K562 (cell line): ENCODE data around the gene ROPN1L. TPM values are rescaled to one million over a fixed set of nuclear protein-coding genes. Genes with fewer than 3 reads are reported as not detected.

Source experiments
- ATAC-seq: fragments of 200-7000 bp; cut with Tn5 transposase; 3 replicates; pipeline ENCODE4 v1.9.1; 2020; ENCODE audit warnings: moderate library complexity
- BruUV-seq: library from RNA; stranded (reverse); fragments of 400-500 nt; replicated peaks from 2 replicates; lab custom pipeline; 2021; lab: Mats Ljungman, UMichigan
- CTCF ChIA-PET: fragments of 300-600 bp; formaldehyde crosslinking; extraction: SDS; loops from one replicate; lab custom pipeline; 2021; ENCODE audit warnings: low intra/inter-chr PET ratio; lab: Yijun Ruan, JAX
- POLR2A ChIA-PET: fragments of 300-600, 350-650 bp; sonication (Branson Sonifier 250); formaldehyde crosslinking; extraction: SDS; loops from one replicate; lab custom pipeline; 2021; ENCODE audit warnings: antibody characterized with exemption, inconsistent platforms; lab: Yijun Ruan, JAX
- DNase-seq, 4 experiments: peaks; one replicate each; pipeline versions ENCODE4 v3.0.0 to v3.0.0-alpha.2; 2011 to 2018; ENCODE audit warnings: low spot score in 3 of 4, mixed read lengths in 3 of 4; ENCODE audit errors: extremely low read depth in 1 of 4
- FAIRE-seq: peaks from 2 replicates; lab custom pipeline; 2011; peaks lifted over from hg19 to GRCh38; lab: Jason Lieb, UNC
- H2AFZ ChIP-seq: 2 replicates; pipeline ENCODE4 v1.6.0; 2011; ENCODE audit warnings: low read depth, low read length, control low read depth, inconsistent platforms
- H3K27ac ChIP-seq: fragments of 200-600 bp; 3 replicates; pipeline ENCODE4 v1.8.0; 2011; ENCODE audit warnings: low read depth, mild to moderate bottlenecking, control low read depth, inconsistent platforms, low read length, moderate library complexity, mixed read lengths; ENCODE audit errors: extremely low read depth
- H3K27me3 ChIP-seq, 2 experiments: fragments of 300-600 bp in 1 of 2; 2 replicates in 1 of 2; 3 replicates in 1 of 2; pipeline versions ENCODE4 v1.6.0 to v1.8.0; 2011; ENCODE audit warnings: inconsistent platforms in 2 of 2, low read length in 2 of 2, mild to moderate bottlenecking in 1 of 2, mixed read lengths in 1 of 2, moderate library complexity in 1 of 2; ENCODE audit not compliant: control insufficient read depth in 2 of 2, insufficient read depth in 2 of 2
- H3K36me3 ChIP-seq: fragments of 300-600 bp; 3 replicates; pipeline ENCODE4 v1.8.0; 2011; ENCODE audit warnings: mild to moderate bottlenecking, low read length, inconsistent platforms; ENCODE audit not compliant: control insufficient read depth, insufficient read depth
- H3K4me1 ChIP-seq, 2 experiments: fragments of 200-600 bp in 1 of 2; replicated peaks in 1 of 2; 2 replicates in 1 of 2; 3 replicates in 1 of 2; pipeline versions ENCODE4 v1.5.1 to v1.8.0; 2011; ENCODE audit warnings: inconsistent platforms in 2 of 2, low read length in 2 of 2, mild to moderate bottlenecking in 1 of 2, mixed read lengths in 1 of 2, moderate library complexity in 1 of 2; ENCODE audit not compliant: control insufficient read depth in 2 of 2, insufficient read depth in 2 of 2
- H3K4me2 ChIP-seq: 2 replicates; pipeline ENCODE4 v1.6.1; 2011; ENCODE audit warnings: low read length, control low read depth, inconsistent platforms, mixed read lengths; ENCODE audit not compliant: insufficient read depth
- H3K4me3 ChIP-seq: fragments of 200-600 bp; sonication (generic), shearing (Covaris generic); 2 replicates; pipeline ENCODE4 v1.5.1; 2016; ENCODE audit warnings: control low read depth, inconsistent platforms
- H3K79me2 ChIP-seq: fragments of 200-600 bp; 3 replicates; pipeline ENCODE4 v1.8.0; 2011; ENCODE audit warnings: low read length, inconsistent platforms; ENCODE audit not compliant: control insufficient read depth, insufficient read depth
- H3K9ac ChIP-seq, 2 experiments: 2 replicates each; pipeline versions ENCODE4 v1.6.0 to v1.6.1; 2011; ENCODE audit warnings: low read depth in 2 of 2, low read length in 2 of 2, control low read depth in 1 of 2, inconsistent platforms in 1 of 2, mild to moderate bottlenecking in 1 of 2, mixed read lengths in 1 of 2; ENCODE audit not compliant: insufficient read depth in 1 of 2
- H3K9me1 ChIP-seq: one replicate; pipeline ENCODE4 v1.6.0; 2011; ENCODE audit warnings: inconsistent platforms, mild to moderate bottlenecking, low read length, moderate library complexity; ENCODE audit not compliant: control insufficient read depth, insufficient read depth
- H3K9me3 ChIP-seq: replicated peaks from 2 replicates; pipeline ENCODE4 v1.5.1; 2011; ENCODE audit warnings: low read depth, low read length, inconsistent platforms; ENCODE audit not compliant: control insufficient read depth, insufficient read depth
- H4K20me1 ChIP-seq: replicated peaks from 2 replicates; pipeline ENCODE4 v1.6.1; 2011; ENCODE audit warnings: low read length, inconsistent platforms, mixed read lengths; ENCODE audit not compliant: control insufficient read depth, insufficient read depth
- COPS2 ChIP-seq: fragments of 450-650 bp; conservative IDR thresholded peaks from 2 replicates; pipeline ENCODE4 v1.6.1; 2016; ENCODE audit warnings: mild to moderate bottlenecking, moderate library complexity
- FOXA1 ChIP-seq: fragments of 450-650 bp; IDR thresholded peaks from 2 replicates; pipeline ENCODE4 v1.6.1; 2016; ENCODE audit warnings: mild to moderate bottlenecking, borderline replicate concordance
- HES1 ChIP-seq: fragments of 450-650 bp; IDR thresholded peaks from 2 replicates; pipeline ENCODE4 v1.6.1; 2016; ENCODE audit warnings: low read depth, mild to moderate bottlenecking, moderate library complexity
- KLF6 ChIP-seq: fragments of 250-450 bp; sonication (Bioruptor Pico); IDR thresholded peaks from 2 replicates; pipeline ENCODE4 v1.4.0; 2020; ENCODE audit warnings: mild to moderate bottlenecking, moderate library complexity, borderline replicate concordance
- MAZ ChIP-seq, 2 experiments: fragments of 450-650 bp in 1 of 2; sonication (generic) in 1 of 2; formaldehyde crosslinking; IDR thresholded peaks in 1 of 2; conservative IDR thresholded peaks in 1 of 2; 2 replicates each; pipeline versions ENCODE4 v1.4.0 to v1.5.0; 2020; ENCODE audit warnings: mild to moderate bottlenecking in 1 of 2, missing genetic modification reagents in 1 of 2
- NFATC3 ChIP-seq: fragments of 450-650 bp; IDR thresholded peaks from 2 replicates; pipeline ENCODE4 v1.6.1; 2017; ENCODE audit warnings: mild to moderate bottlenecking
- NFXL1 ChIP-seq: fragments of 450-650 bp; formaldehyde crosslinking; IDR thresholded peaks from 2 replicates; pipeline ENCODE4 v1.4.0; 2021; ENCODE audit warnings: mild to moderate bottlenecking
- SMARCA5 ChIP-seq: fragments of 450-650 bp; IDR thresholded peaks from 2 replicates; pipeline ENCODE4 v1.6.1; 2016
- SMC3 ChIP-seq: conservative IDR thresholded peaks from 2 replicates; pipeline ENCODE4 v1.6.1; 2011; ENCODE audit warnings: low read depth, low read length, improper control_type of control experiment; ENCODE audit not compliant: insufficient read depth
- ZBTB2 ChIP-seq: fragments of 450-650 bp; IDR thresholded peaks from 2 replicates; pipeline ENCODE4 v1.6.1; 2016; ENCODE audit warnings: antibody characterized with exemption
- ZBTB49 ChIP-seq: sonication (generic); formaldehyde crosslinking; IDR thresholded peaks from 2 replicates; pipeline ENCODE4 v1.8.0; 2022; ENCODE audit warnings: missing genetic modification reagents, mild to moderate bottlenecking, borderline replicate concordance
- ZNF174 ChIP-seq: fragments of 250-450 bp; sonication (Bioruptor Pico); IDR thresholded peaks from 2 replicates; pipeline ENCODE4 v1.4.0; 2020; ENCODE audit warnings: mild to moderate bottlenecking
- ZNF282 ChIP-seq: sonication (generic); formaldehyde crosslinking; IDR thresholded peaks from 2 replicates; pipeline ENCODE4 v1.8.1; 2023; ENCODE audit warnings: missing genetic modification reagents
- ZNF449 ChIP-seq: fragments of 250-450 bp; sonication (Bioruptor Pico); IDR thresholded peaks from 2 replicates; pipeline ENCODE4 v1.8.0; 2022; ENCODE audit warnings: moderate library complexity, mild to moderate bottlenecking, inconsistent platforms
- ZNF668 ChIP-seq: fragments of 250-450 bp; sonication (Bioruptor Pico); IDR thresholded peaks from 2 replicates; pipeline ENCODE4 v1.8.0; 2022; ENCODE audit warnings: mild to moderate bottlenecking, inconsistent platforms
- ZNF766 ChIP-seq: fragments of 200-800 bp; sonication (Bioruptor generic); conservative IDR thresholded peaks from 2 replicates; pipeline ENCODE4 v1.6.1; 2016; ENCODE audit warnings: missing genetic modification characterization, missing compliant biosample characterization
- WGBS: fragments of 100-300 bp; shearing (Covaris generic); methylation state at CpG from one replicate; pipeline ENCODE4 v1.1.6; 2016; ENCODE audit warnings: low coverage, mixed read lengths; ENCODE audit not compliant: insufficient coverage; ENCODE audit errors: missing lambda C conversion rate; 5-methylcytosine and 5-hydroxymethylcytosine counted together
- in situ Hi-C: fragments of 300-500 bp; cut with MboI; formaldehyde crosslinking; loops from 4 replicates; pipeline ENCODE4 v1.15.0; 2018; ENCODE audit warnings: inconsistent platforms, mixed read lengths
- intact Hi-C: fragments of 100-400 bp; cut with micrococcal nuclease; formaldehyde crosslinking; loops from 2 replicates; pipeline ENCODE4 v1.14.2; 2022
- polyA plus RNA-seq, 8 experiments: library from polyadenylated mRNA; depleted of rRNA in 4 of 8; stranded (reverse) in 5 of 8; unstranded in 3 of 8; fragments of >200 nt; fragmentation: Nextera tagmentation in 2 of 8; fragmentation: Illumina TruSeq in 1 of 8; extraction: Ambion mirVana in 2 of 8; extraction: Trizol in 1 of 8; gene quantifications; 2 replicates each; pipeline versions ENCODE4 v1.2.1 to v1.2.3, GENCODE V29; 2011 to 2014; ENCODE audit warnings: inconsistent platforms in 1 of 8, missing spikeins in 1 of 8
- total RNA-seq, 7 experiments: library from RNA; depleted of rRNA in 6 of 7; stranded (reverse); fragments of >200 nt in 6 of 7; fragmentation: Illumina TruSeq in 2 of 7; extraction: Trizol in 2 of 7; gene quantifications; 2 replicates each; pipeline versions ENCODE4 v1.2.1 to v1.2.3, GENCODE V29; 2011 to 2021; ENCODE audit warnings: low replicate concordance in 1 of 7

Gene ROPN1L
- total and polyA plus RNA-seq, 9 of the 15 experiments (the other 6 are each of a cell fraction or from before 2014, with no cell fraction given) = 0.04 to 0.85 (median 0.24) TPM; not detected in 3

- Histone ChIP-seq H3K79me2 (peaks cover 25% of the 10 kb centered on the region), H3K9me1 (no peaks in the 10 kb centered on the region), H3K4me1 (no peaks in the 10 kb centered on the region), H2AFZ (no peak overlapping the region), H3K4me3 (no peak overlapping the region), H3K9me3 (no peaks in the 10 kb centered on the region), H4K20me1 (no peaks in the 10 kb centered on the region), H3K9ac (no peak overlapping the region), H3K27ac (no peak overlapping the region), H3K27me3 (no peaks in the 10 kb centered on the region), H3K4me2 (no peak overlapping the region), H3K36me3 (peaks cover 95% of the 10 kb centered on the region)
- intact Hi-C loops = no loop called here
- ChIA-PET CTCF (no interaction called here), POLR2A (interaction anchor here (1.4 kb wide), 1 partner anchor 8 kb away, joined by 5 read pairs; no protein-coding TSS in a partner anchor)
- no peak for DNase-seq
- BruUV-seq = no TSS peak
- no peak for FAIRE-seq
- TF ChIP-seq NFATC3 = no peak
- TF ChIP-seq ZBTB2 = no peak
- TF ChIP-seq SMC3 = no peak
- no peak for TF ChIP-seq FOXA1
- no peak for TF ChIP-seq ZBTB49 (CRISPR knock-in tag)
- no peak for TF ChIP-seq ZNF766 (CRISPR knock-in tag)
- no peak for TF ChIP-seq HES1
- TF ChIP-seq SMARCA5 = no peak
- TF ChIP-seq MAZ (CRISPR knock-in tag; conservative IDR thresholded peaks at IDR 0.05 in 1 of 2, IDR thresholded peaks at IDR 0.05 in 1 of 2) = no peak
- TF ChIP-seq ZNF449 (CRISPR knock-in tag) = no peak
- TF ChIP-seq ZNF282 = no peak
- no peak for TF ChIP-seq COPS2
- TF ChIP-seq NFXL1 (CRISPR knock-in tag) = no peak
- no peak for TF ChIP-seq ZNF174
- TF ChIP-seq ZNF668 = no peak
- TF ChIP-seq KLF6 = no peak
- in situ Hi-C loops = no loop called here
- no peak for ATAC-seq
- 98% methylated on average over 2 of the region's 2 CpGs for WGBS
Observed at GRCh38 chr5:10400411-10400810, 41.3 kb upstream of the ROPN1L start.
